SK-N-SH (cell line): ENCODE data around the gene AHR. TPM values are rescaled to one million over a fixed set of nuclear protein-coding genes. Genes with fewer than 3 reads are reported as not detected.

ENCODE experiments used
- CTCF ChIA-PET: fragments of 300-600, 350-600 bp; formaldehyde crosslinking; extraction: SDS; loops from one replicate; lab custom pipeline; 2021; lab: Yijun Ruan, JAX
- POLR2A ChIA-PET: fragments of 350-600 bp; sonication (Branson Sonifier 250); formaldehyde crosslinking; extraction: SDS; loops from one replicate; lab custom pipeline; 2020; ENCODE audit warnings: antibody characterized with exemption, inconsistent platforms; lab: Yijun Ruan, JAX
- DNase-seq: peaks from one replicate; pipeline ENCODE4 v3.0.0; 2012
- H2AFZ ChIP-seq: fragments of 200-600 bp; sonication (generic); 2 replicates; pipeline ENCODE4 v1.8.1; 2016; ENCODE audit warnings: antibody characterized with exemption, mild to moderate bottlenecking, low read depth
- H3F3A ChIP-seq: fragments of 200-600 bp; sonication (generic); replicated peaks from 2 replicates; pipeline ENCODE3; 2016; ENCODE audit warnings: antibody characterized with exemption, mild to moderate bottlenecking; ENCODE audit not compliant: insufficient read depth
- H3K27ac ChIP-seq, 2 experiments: fragments of 200-500 bp in 1 of 2; fragments of 200-600 bp in 1 of 2; sonication (Bioruptor generic) in 1 of 2; sonication (generic), shearing (Covaris generic) in 1 of 2; 2 replicates each; pipeline versions ENCODE4 v1.5.1 to v1.6.1; 2014 to 2016; ENCODE audit warnings: low read depth in 2 of 2, inconsistent platforms in 1 of 2, low read length in 1 of 2, mild to moderate bottlenecking in 1 of 2, mixed read lengths in 1 of 2
- H3K27me3 ChIP-seq: fragments of 200-600 bp; sonication (generic), shearing (Covaris generic); 2 replicates; pipeline ENCODE4 v1.6.1; 2016; ENCODE audit warnings: mixed run types; ENCODE audit not compliant: insufficient read depth
- H3K36me3 ChIP-seq, 2 experiments: fragments of 200-500 bp in 1 of 2; fragments of 200-600 bp in 1 of 2; sonication (Bioruptor generic) in 1 of 2; sonication (generic) in 1 of 2; replicated peaks in 1 of 2; 2 replicates each; pipeline versions ENCODE3 to v1.5.1; 2014 to 2016; ENCODE audit warnings: low read length in 1 of 2, mild to moderate bottlenecking in 1 of 2; ENCODE audit not compliant: insufficient read depth in 2 of 2, control insufficient read depth in 1 of 2
- H3K4me1 ChIP-seq, 2 experiments: fragments of 200-500 bp in 1 of 2; fragments of 200-600 bp in 1 of 2; sonication (Bioruptor generic) in 1 of 2; sonication (generic), shearing (Covaris generic) in 1 of 2; 2 replicates each; pipeline versions ENCODE4 v1.5.1 to v1.6.1; 2014 to 2016; ENCODE audit warnings: low read depth in 1 of 2, low read length in 1 of 2, mixed run types in 1 of 2; ENCODE audit not compliant: insufficient read depth in 2 of 2, control insufficient read depth in 1 of 2
- H3K4me2 ChIP-seq: fragments of 200-600 bp; sonication (generic), shearing (Covaris generic); 2 replicates; pipeline ENCODE4 v1.6.1; 2017; ENCODE audit warnings: mixed run types
- H3K4me3 ChIP-seq, 2 experiments: fragments of 200-500 bp in 1 of 2; fragments of 200-600 bp in 1 of 2; sonication (Bioruptor generic) in 1 of 2; sonication (generic), shearing (Covaris generic) in 1 of 2; 2 replicates each; pipeline versions ENCODE4 v1.5.1 to v1.8.1; 2014 to 2016; ENCODE audit warnings: low read depth in 2 of 2, inconsistent platforms in 1 of 2, low read length in 1 of 2, mild to moderate bottlenecking in 1 of 2, mixed read lengths in 1 of 2, moderate library complexity in 1 of 2
- H3K79me2 ChIP-seq: fragments of 200-600 bp; sonication (generic); 2 replicates; pipeline ENCODE4 v1.8.1; 2017; ENCODE audit warnings: mild to moderate bottlenecking; ENCODE audit not compliant: insufficient read depth
- H3K9ac ChIP-seq: fragments of 200-600 bp; sonication (generic); 2 replicates; pipeline ENCODE4 v1.6.1; 2017; ENCODE audit warnings: mixed run types
- H3K9me2 ChIP-seq: fragments of 200-600 bp; sonication (generic); 2 replicates; pipeline ENCODE4 v1.6.1; 2017; ENCODE audit warnings: mixed run types
- H3K9me3 ChIP-seq: fragments of 200-600 bp; sonication (generic); 2 replicates; pipeline ENCODE4 v1.6.1; 2017; ENCODE audit warnings: mixed run types, mild to moderate bottlenecking, moderate library complexity
- H4K20me1 ChIP-seq: fragments of 200-600 bp; sonication (generic); 2 replicates; pipeline ENCODE4 v1.6.1; 2017; ENCODE audit warnings: mild to moderate bottlenecking, mixed run types; ENCODE audit not compliant: insufficient read depth
- CHD2 ChIP-seq: fragments of 150-350 bp; IDR thresholded peaks from 2 replicates; pipeline ENCODE4 v1.6.1; 2018; ENCODE audit warnings: low read length; ENCODE audit not compliant: partially characterized antibody
- CTCF ChIP-seq: fragments of 200-600 bp; sonication (generic); IDR thresholded peaks from 2 replicates; pipeline ENCODE4 v1.6.1; 2017; ENCODE audit warnings: antibody characterized with exemption, mild to moderate bottlenecking, moderate library complexity
- EZH2phosphoT487 ChIP-seq: fragments of 200-600 bp; sonication (generic); IDR thresholded peaks from 2 replicates; pipeline ENCODE4 v1.6.1; 2017; ENCODE audit warnings: low read depth, mixed run types, mild to moderate bottlenecking, antibody characterized with exemption, moderate library complexity, borderline replicate concordance
- FOSL2 ChIP-seq: IDR thresholded peaks from 2 replicates; pipeline ENCODE4 v1.4.0; 2012; ENCODE audit warnings: low read depth, mild to moderate bottlenecking, moderate library complexity, borderline replicate concordance
- IRF3 ChIP-seq: fragments of 150-350 bp; IDR thresholded peaks from 2 replicates; pipeline ENCODE4 v1.6.1; 2016; ENCODE audit warnings: mild to moderate bottlenecking, low read depth, low read length
- MAX ChIP-seq: IDR thresholded peaks from 2 replicates; pipeline ENCODE4 v1.4.0; 2012; ENCODE audit warnings: low read depth
- MEF2A ChIP-seq: IDR thresholded peaks from 2 replicates; pipeline ENCODE4 v1.4.0; 2012; ENCODE audit warnings: low read depth, borderline replicate concordance
- MXI1 ChIP-seq: IDR thresholded peaks from 2 replicates; pipeline ENCODE4 v1.6.1; 2012; ENCODE audit warnings: mild to moderate bottlenecking, low read depth, low read length, improper control_type of control experiment
- NFIC ChIP-seq: IDR thresholded peaks from 2 replicates; pipeline ENCODE4 v1.4.0; 2012; ENCODE audit warnings: borderline replicate concordance
- NRF1 ChIP-seq: IDR thresholded peaks from 2 replicates; pipeline ENCODE4 v1.6.1; 2012; ENCODE audit warnings: low read depth, mild to moderate bottlenecking, low read length
- RFX5 ChIP-seq: IDR thresholded peaks from 2 replicates; pipeline ENCODE4 v1.6.1; 2012; ENCODE audit warnings: mild to moderate bottlenecking, improper control_type of control experiment, low read length
- SIN3A ChIP-seq: IDR thresholded peaks from 2 replicates; pipeline ENCODE4 v1.6.1; 2012; ENCODE audit warnings: low read depth, mild to moderate bottlenecking, low read length, moderate library complexity, borderline replicate concordance
- SMC3 ChIP-seq: IDR thresholded peaks from 2 replicates; pipeline ENCODE4 v1.6.1; 2012; ENCODE audit warnings: low read depth, low read length, improper control_type of control experiment
- TAF1 ChIP-seq: IDR thresholded peaks from 2 replicates; pipeline ENCODE4 v1.6.1; 2012; ENCODE audit warnings: low read depth, mild to moderate bottlenecking, low read length, moderate library complexity, borderline replicate concordance
- USF1 ChIP-seq: IDR thresholded peaks from 2 replicates; pipeline ENCODE4 v1.4.0; 2012; ENCODE audit warnings: low read depth, borderline replicate concordance
- YY1 ChIP-seq: IDR thresholded peaks from 2 replicates; pipeline ENCODE4 v1.4.0; 2012; ENCODE audit warnings: low read depth, mild to moderate bottlenecking
- ZBTB33 ChIP-seq: IDR thresholded peaks from 2 replicates; pipeline ENCODE4 v1.4.0; 2012; ENCODE audit warnings: low read depth, borderline replicate concordance
- WGBS: methylation state at CpG from one replicate; pipeline ENCODE4 v1.1.6; 2017; ENCODE audit warnings: low lambda C conversion rate; 5-methylcytosine and 5-hydroxymethylcytosine counted together
- polyA plus RNA-seq, 3 experiments: library from polyadenylated mRNA; depleted of rRNA; stranded (reverse); fragments of >200 nt; gene quantifications; 2 replicates each; pipeline ENCODE4 v1.2.3, GENCODE V29; 2012

AHR gene
- 0.13 TPM in 1 of 2 replicates, not detected in the other for polyA plus RNA-seq (2012; rRNA removed)
- 0.01 TPM in 1 of 2 replicates, not detected in the other for polyA plus RNA-seq (2012; cell fraction: cytosol; rRNA removed)
- polyA plus RNA-seq (2012; cell fraction: nucleus; rRNA removed), result 0.02 TPM in 1 of 2 replicates, not detected in the other

- H3K27me3 ChIP-seq, result peaks cover 60% of the 10 kb centered on the region
- H3K36me3 ChIP-seq, result no peaks in the 10 kb centered on the region
- no peak within 1 kb of the TSS for H3K27ac ChIP-seq
- peak within 1 kb of the TSS; percentile 39; the same call in 1 of the 2 replicates for H2AFZ ChIP-seq
- H3K9ac ChIP-seq, result no peak within 1 kb of the TSS
- peaks cover 0 to 4% of the 10 kb centered on the region in 2 experiments; a peak in 1 of 4 replicates for H3K4me1 ChIP-seq
- no peaks in the 10 kb centered on the region for H3K9me2 ChIP-seq
- peak; percentile 71 for DNase-seq
- H4K20me1 ChIP-seq, result no peaks in the 10 kb centered on the region
- peaks cover 10% of the 10 kb centered on the region for H3F3A ChIP-seq
- no peaks in the 10 kb centered on the region for H3K79me2 ChIP-seq
- H3K9me3 ChIP-seq, result no peaks in the 10 kb centered on the region
- TF ChIP-seq TAF1 (no peak), ZBTB33 (no peak), RFX5 (no peak), SIN3A (no peak), YY1 (peak; percentile 67; the same call in 1 of the 2 replicates), MEF2A (no peak)
- H3K4me2 ChIP-seq, result peak within 1 kb of the TSS; percentile 62
- ChIA-PET POLR2A (no interaction called here), CTCF (interaction anchor here (1.3 kb wide), 1 partner anchor 93 kb away, joined by 3 read pairs; no protein-coding TSS in a partner anchor)
- WGBS, result 8% methylated on average over 20 of the region's 46 CpGs
- H3K4me3 ChIP-seq, result peak within 1 kb of the TSS; percentile 6 to 35; a peak in 3 of 4 replicates
Measured at GRCh38 chr7:17298102-17298839, at the start of gene AHR. Gene AHR (plus strand): TSS chr7:17298652. CDS start chr7:17299265, 613 bp downstream.

GRCh38 chr7:17253885-17254284, 44.6 kb upstream of the AHR start:
- H3K4me3 ChIP-seq, result no peak overlapping the region
- peaks cover 9% of the 10 kb centered on the region; the same call in 1 of the 2 replicates for H3K27me3 ChIP-seq
- no peaks in the 10 kb centered on the region for H4K20me1 ChIP-seq
- WGBS, result 11% methylated on average over 3 of the region's 3 CpGs
- ChIA-PET POLR2A (no interaction called here), CTCF (no interaction called here)
- H3K36me3 ChIP-seq, result no peaks in the 10 kb centered on the region
- no peaks in the 10 kb centered on the region for H3K4me1 ChIP-seq
- no peak overlapping the region for H2AFZ ChIP-seq
- no peak overlapping the region for H3K9ac ChIP-seq
- no peaks in the 10 kb centered on the region for H3K9me3 ChIP-seq
- H3K4me2 ChIP-seq, result no peak overlapping the region
- DNase-seq, result no peak
- no peaks in the 10 kb centered on the region for H3F3A ChIP-seq
- H3K79me2 ChIP-seq, result no peaks in the 10 kb centered on the region
- no peak overlapping the region for H3K27ac ChIP-seq
- no peaks in the 10 kb centered on the region for H3K9me2 ChIP-seq
- TF ChIP-seq NRF1 (no peak), IRF3 (no peak), MXI1 (no peak), CHD2 (no peak), EZH2phosphoT487 (no peak), FOSL2 (no peak), MAX (no peak), NFIC (no peak), USF1 (no peak), SMC3 (no peak), ZBTB33 (no peak), CTCF (no peak)
